Calu3 (cell line): ENCODE data around the gene MFSD12. TPM values are rescaled to one million over a fixed set of nuclear protein-coding genes. Genes with fewer than 3 reads are reported as not detected.

ENCODE experiments used
- BruUV-seq: library from RNA; stranded (reverse); fragments of 400-500 nt; replicated peaks from 2 replicates; lab custom pipeline; 2021; lab: Mats Ljungman, UMichigan
- CTCF ChIA-PET: fragments of 300-600 bp; sonication (Branson Sonifier 250); formaldehyde crosslinking; loops from one replicate; lab custom pipeline; 2022; ENCODE audit warnings: antibody characterized with exemption; lab: Charles Lee
- DNase-seq: peaks from one replicate; pipeline ENCODE4 v3.0.0; 2022
- H3K27ac Mint-ChIP-seq: one replicate; pipeline ENCODE4 v1.8.0; 2022; ENCODE audit warnings: mixed read lengths; ENCODE audit not compliant: unreplicated experiment
- H3K27me3 Mint-ChIP-seq: one replicate; pipeline ENCODE4 v1.8.0; 2022; ENCODE audit warnings: mixed read lengths; ENCODE audit not compliant: unreplicated experiment
- H3K36me3 Mint-ChIP-seq: one replicate; pipeline ENCODE4 v1.8.0; 2022; ENCODE audit warnings: mild to moderate bottlenecking, moderate library complexity, mixed read lengths; ENCODE audit not compliant: insufficient read depth, unreplicated experiment
- H3K4me1 Mint-ChIP-seq: one replicate; pipeline ENCODE4 v1.8.0; 2022; ENCODE audit warnings: mild to moderate bottlenecking, low read depth, mixed read lengths; ENCODE audit not compliant: unreplicated experiment
- H3K4me3 Mint-ChIP-seq: one replicate; pipeline ENCODE4 v1.8.0; 2022; ENCODE audit warnings: mild to moderate bottlenecking, low read depth, moderate library complexity, mixed read lengths; ENCODE audit not compliant: unreplicated experiment
- H3K9me3 Mint-ChIP-seq: one replicate; pipeline ENCODE4 v1.8.0; 2022; ENCODE audit warnings: low read depth, mixed read lengths; ENCODE audit not compliant: unreplicated experiment
- CTCF ChIP-seq: fragments of 200-600 bp; IDR thresholded peaks from one replicate; pipeline ENCODE4 v1.8.0; 2022; ENCODE audit warnings: antibody characterized with exemption; ENCODE audit not compliant: unreplicated experiment
- intact Hi-C: fragments of 100-400 bp; cut with micrococcal nuclease; formaldehyde crosslinking; loops from one replicate; pipeline ENCODE4 v1.10.0; 2022; ENCODE audit not compliant: unreplicated experiment
- total RNA-seq: library from RNA; stranded (reverse); gene quantifications from 2 replicates; pipeline ENCODE4 v1.2.3, GENCODE V29; 2022

The MFSD12 gene
- total RNA-seq, 1 experiment from 2014 or later, result 105 TPM

- peaks cover 23% of the 10 kb centered on the region for H3K27me3 Mint-ChIP-seq
- H3K4me1 Mint-ChIP-seq, result no peaks in the 10 kb centered on the region
- no peak overlapping the region for H3K27ac Mint-ChIP-seq
- DNase-seq, result no peak
- CTCF ChIA-PET, result interaction anchor here (0.5 to 0.6 kb wide), 2 partner anchors 12 to 226 kb away, joined by 3 to 4 read pairs; no protein-coding TSS in a partner anchor
- TF ChIP-seq CTCF, result no peak
- BruUV-seq, result no TSS peak
- no peaks in the 10 kb centered on the region for H3K9me3 Mint-ChIP-seq
- no peaks in the 10 kb centered on the region for H3K36me3 Mint-ChIP-seq
- intact Hi-C loops, result no loop called here
- no peak overlapping the region for H3K4me3 Mint-ChIP-seq
These were observed 34.7 kb upstream of the MFSD12 start for GRCh38 chr19:3591876-3592613.

DNA sequence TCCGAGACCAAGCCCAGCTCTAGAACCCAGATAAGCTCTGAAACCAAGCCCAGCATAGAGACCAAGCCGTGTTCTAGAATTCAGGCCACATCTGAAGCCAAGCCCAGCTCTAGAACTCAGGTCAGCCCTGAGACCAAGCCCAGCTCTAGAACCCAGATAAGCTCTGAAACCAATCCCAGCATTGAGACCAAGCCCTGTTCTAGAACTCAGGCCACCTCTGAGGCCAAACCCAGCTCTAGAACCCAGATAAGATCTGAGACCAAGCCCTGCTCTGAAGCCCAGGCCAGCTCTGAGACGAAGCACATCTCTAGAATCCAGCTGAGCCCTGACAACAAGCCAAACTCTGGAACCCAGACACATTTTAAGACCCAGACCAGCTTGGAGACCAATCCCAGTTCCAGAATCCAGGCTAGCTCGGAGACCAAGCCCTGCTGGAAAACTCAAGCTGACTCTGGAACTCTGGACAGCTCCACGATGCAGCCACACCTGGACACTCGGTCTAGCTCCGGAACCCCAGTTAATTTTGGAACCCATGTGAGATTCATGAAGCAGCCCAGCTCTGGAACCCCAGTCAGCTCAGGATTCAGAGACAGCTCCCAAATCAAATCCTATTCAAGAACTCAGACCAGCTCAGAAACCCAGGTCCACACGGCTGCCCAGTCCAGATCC lies 33.7 kb upstream of the MFSD12 start:
- intact Hi-C loops, result no loop called here
- no peak for DNase-seq
- CTCF ChIA-PET, result no interaction called here
- no peak overlapping the region for H3K4me3 Mint-ChIP-seq
- no peaks in the 10 kb centered on the region for H3K9me3 Mint-ChIP-seq
- no peak for TF ChIP-seq CTCF
- H3K36me3 Mint-ChIP-seq, result no peaks in the 10 kb centered on the region
- no peak overlapping the region for H3K27ac Mint-ChIP-seq
- peaks cover 23% of the 10 kb centered on the region for H3K27me3 Mint-ChIP-seq
- BruUV-seq, result no TSS peak
- no peaks in the 10 kb centered on the region for H3K4me1 Mint-ChIP-seq

- CTCF ChIA-PET, result no interaction called here
These were observed 32.6 kb upstream of the MFSD12 start for GRCh38 chr19:3589949-3590348.

GRCh38 chr19:3589439-3589838 lies 32.1 kb upstream of the MFSD12 start:
- intact Hi-C loops, result no loop called here
- H3K4me3 Mint-ChIP-seq, result no peak overlapping the region
- BruUV-seq, result no TSS peak
- CTCF ChIA-PET, result no interaction called here
- no peak for TF ChIP-seq CTCF
- no peak for DNase-seq
- no peaks in the 10 kb centered on the region for H3K4me1 Mint-ChIP-seq
- H3K9me3 Mint-ChIP-seq, result no peaks in the 10 kb centered on the region
- H3K27me3 Mint-ChIP-seq, result peaks cover 18% of the 10 kb centered on the region
- no peak overlapping the region for H3K27ac Mint-ChIP-seq
- H3K36me3 Mint-ChIP-seq, result no peaks in the 10 kb centered on the region

More at GRCh38 chr19:3589949-3590348, 32.6 kb upstream of the MFSD12 start:
- H3K4me1 Mint-ChIP-seq, result no peaks in the 10 kb centered on the region
- no TSS peak for BruUV-seq
- H3K36me3 Mint-ChIP-seq, result no peaks in the 10 kb centered on the region
- no peak for DNase-seq
- H3K27me3 Mint-ChIP-seq, result peaks cover 23% of the 10 kb centered on the region
- no peak for TF ChIP-seq CTCF
- no peaks in the 10 kb centered on the region for H3K9me3 Mint-ChIP-seq
- H3K4me3 Mint-ChIP-seq, result no peak overlapping the region
- intact Hi-C loops, result no loop called here
- no peak overlapping the region for H3K27ac Mint-ChIP-seq
